Activated naive CD4-positive, alpha-beta T cell treated with anti-CD3 and anti-CD28 coated beads, Interleukin-2, amount 50 U/mL, for 72 hours (primary cell): ENCODE measurements around the gene C16orf95. TPM values are rescaled to one million over a fixed set of nuclear protein-coding genes. Genes with fewer than 3 reads are reported as not detected.

ENCODE experiments used
- ATAC-seq, 2 donors: fragments of 150-1000 bp; cut with Tn5 transposase; 2 replicates each; pipeline ENCODE4 v1.10.0; 2021; ENCODE audit warnings: mild to moderate bottlenecking in 2 of 2, moderate library complexity in 2 of 2
- DNase-seq, 2 donors: peaks; one replicate each; pipeline ENCODE4 v3.0.0; 2021 to 2022; ENCODE audit warnings: low spot score in 2 of 2
- H3K27ac Mint-ChIP-seq, 2 donors: one replicate each; pipeline ENCODE4 v1.8.0; 2022; ENCODE audit warnings: mild to moderate bottlenecking in 2 of 2, mixed read lengths in 2 of 2
- H3K36me3 Mint-ChIP-seq, 2 donors: one replicate each; pipeline ENCODE4 v1.8.0; 2022; ENCODE audit warnings: mixed read lengths in 2 of 2
- H3K9me3 Mint-ChIP-seq, 2 donors: one replicate each; pipeline ENCODE4 v1.8.0; 2022; ENCODE audit warnings: mixed read lengths in 2 of 2
- total RNA-seq, 2 donors: library from RNA; stranded (reverse); gene quantifications; one replicate each; pipeline ENCODE4 v1.2.3, GENCODE V29; 2022

The C16orf95 gene
- total RNA-seq, 2 donors from 2014 or later = 12.2 to 16.9 TPM

GRCh38 chr16:87311387-87311786 lies 5.8 kb downstream of the C16orf95 start:
- Mint-ChIP-seq H3K9me3 (peaks cover 0 to 4% of the 10 kb centered on the region in 2 donors), H3K27ac (no peak overlapping the region), H3K36me3 (peaks cover 5 to 6% of the 10 kb centered on the region in 2 donors)
- no peak for ATAC-seq
- DNase-seq = peak in 1 of 2 donors; percentile 28

DNA sequence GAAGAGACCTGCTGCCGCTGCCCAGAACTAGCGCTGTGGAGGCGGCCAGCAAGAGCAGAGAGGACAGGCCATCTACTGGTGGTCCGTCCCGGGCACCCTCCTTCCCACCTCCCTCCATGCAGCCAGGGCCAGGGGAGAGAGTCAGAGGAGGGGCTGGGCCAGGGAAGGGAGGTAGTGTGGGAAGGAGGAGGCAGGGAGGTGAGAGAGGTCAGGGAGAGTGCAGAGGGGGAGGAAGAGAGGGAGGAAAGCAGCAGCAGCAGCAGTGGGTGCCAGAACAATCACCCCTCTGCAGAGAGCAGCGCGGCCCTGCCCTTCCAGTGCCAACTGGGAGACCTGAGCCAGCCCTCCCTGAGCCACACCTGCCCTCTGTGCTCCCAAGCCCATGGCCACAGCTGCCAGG lies 6.6 kb downstream of the C16orf95 start:
- Mint-ChIP-seq H3K9me3 (peaks cover 0 to 4% of the 10 kb centered on the region in 2 donors), H3K27ac (no peak overlapping the region), H3K36me3 (peaks cover 5 to 6% of the 10 kb centered on the region in 2 donors)
- DNase-seq (peak in 1 of 2 donors; percentile 42), ATAC-seq (no peak)

- peaks cover 5 to 6% of the 10 kb centered on the region in 2 donors for H3K36me3 Mint-ChIP-seq
- no peak overlapping the region for H3K27ac Mint-ChIP-seq
- H3K9me3 Mint-ChIP-seq = peaks cover 0 to 4% of the 10 kb centered on the region in 2 donors
- no peak for ATAC-seq
- no peak for DNase-seq
Observed at GRCh38 chr16:87309620-87310525, 7.3 kb downstream of the C16orf95 start.

- ATAC-seq (peak; percentile 79 to 98), DNase-seq (peak in 1 of 2 donors; percentile 27)
- H3K27ac Mint-ChIP-seq = peak overlapping the region in 1 of 2 donors; percentile 56
- peaks cover 0 to 4% of the 10 kb centered on the region in 2 donors for H3K9me3 Mint-ChIP-seq
- H3K36me3 Mint-ChIP-seq = peaks cover 5 to 6% of the 10 kb centered on the region in 2 donors
Observed at GRCh38 chr16:87308826-87309225, 8.4 kb downstream of the C16orf95 start.

- H3K9me3 Mint-ChIP-seq = peaks cover 0 to 4% of the 10 kb centered on the region in 2 donors
- DNase-seq (no peak), ATAC-seq (no peak)
- H3K36me3 Mint-ChIP-seq = peaks cover 5 to 6% of the 10 kb centered on the region in 2 donors
- H3K27ac Mint-ChIP-seq = no peak overlapping the region
Observed at GRCh38 chr16:87306516-87306915, 10.7 kb downstream of the C16orf95 start.

DNA sequence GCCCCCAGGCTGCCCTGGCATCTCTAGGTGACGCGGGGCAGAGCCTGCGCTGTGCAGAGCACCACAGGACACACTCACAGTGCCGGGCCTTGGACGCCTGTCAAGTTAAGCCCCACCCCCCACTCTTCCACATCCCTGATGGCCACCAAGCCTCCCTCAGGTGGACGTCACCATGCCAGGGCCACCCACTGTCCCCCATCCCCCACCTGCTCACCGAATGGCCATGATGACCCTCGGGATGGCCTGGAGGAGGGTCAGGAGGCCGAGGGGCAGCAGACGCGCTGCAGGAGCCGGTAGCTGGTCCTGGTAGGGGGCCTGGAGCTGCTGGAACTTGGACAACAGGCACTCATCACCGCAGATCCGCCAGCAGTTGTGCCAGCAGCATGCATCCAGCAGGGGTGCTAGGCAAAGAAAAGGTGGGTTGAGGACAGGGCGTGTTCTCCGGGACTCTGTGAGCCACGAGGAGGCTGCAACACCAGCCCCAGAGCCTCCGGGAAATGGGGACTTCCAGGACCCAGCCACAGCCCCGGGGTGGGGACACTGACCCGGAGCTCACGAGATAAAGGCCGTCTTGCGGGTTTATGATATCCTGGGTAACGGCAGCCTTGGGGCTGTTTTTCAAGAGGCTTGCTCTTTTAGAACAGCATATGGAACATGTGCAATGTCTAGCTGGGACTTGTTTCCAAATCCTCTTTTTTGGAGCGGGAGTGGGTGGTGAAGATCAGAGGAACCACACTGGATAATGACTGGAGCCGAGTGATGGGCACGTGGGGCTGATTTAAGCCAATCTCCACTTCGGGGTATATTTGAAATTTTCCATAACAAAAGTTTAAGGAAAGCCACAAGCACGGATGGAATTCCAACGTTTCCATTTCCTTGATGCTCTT lies 11.4 kb downstream of the C16orf95 start:
- peaks cover 0 to 4% of the 10 kb centered on the region in 2 donors for H3K9me3 Mint-ChIP-seq
- no peak for ATAC-seq
- DNase-seq = no peak
- no peak overlapping the region for H3K27ac Mint-ChIP-seq
- peaks cover 5 to 6% of the 10 kb centered on the region in 2 donors for H3K36me3 Mint-ChIP-seq

GRCh38 chr16:87304951-87305350 lies 12.2 kb downstream of the C16orf95 start:
- no peak for DNase-seq
- ATAC-seq = no peak
- peak overlapping the region in 1 of 2 donors; percentile 89 for H3K27ac Mint-ChIP-seq
- H3K9me3 Mint-ChIP-seq = peaks cover 0 to 4% of the 10 kb centered on the region in 2 donors
- H3K36me3 Mint-ChIP-seq = peaks cover 5 to 6% of the 10 kb centered on the region in 2 donors

DNA sequence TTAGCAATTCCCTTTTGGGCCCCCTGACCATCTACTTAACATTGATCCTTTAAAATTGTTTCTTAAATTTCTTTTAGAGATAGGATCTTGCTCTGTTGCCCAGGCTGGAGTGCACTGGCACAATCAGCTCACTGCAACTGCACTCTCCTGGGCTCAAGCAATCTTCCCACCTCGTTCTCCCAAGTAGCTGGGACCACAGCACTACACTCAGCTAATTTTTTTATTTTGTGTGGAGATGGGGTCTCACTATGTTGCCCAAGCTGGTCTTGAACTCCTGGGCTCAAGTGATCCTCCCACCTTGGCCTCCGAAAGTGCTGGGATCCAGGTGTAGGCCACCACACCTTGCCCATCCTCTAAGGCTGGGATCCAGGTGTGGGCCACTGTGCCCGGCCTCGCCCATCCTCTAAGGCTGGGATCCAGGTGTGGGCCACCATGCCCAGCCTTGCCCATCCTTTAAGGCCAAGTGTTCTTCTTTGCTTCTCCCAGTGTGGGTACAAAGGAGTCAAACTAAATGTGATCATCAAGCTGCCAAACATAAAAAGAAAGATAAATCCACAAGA lies 13.2 kb downstream of the C16orf95 start:
- H3K9me3 Mint-ChIP-seq = peaks cover 0 to 4% of the 10 kb centered on the region in 2 donors
- peaks cover 5 to 6% of the 10 kb centered on the region in 2 donors for H3K36me3 Mint-ChIP-seq
- DNase-seq (no peak), ATAC-seq (no peak)
- peak overlapping the region; percentile 44 to 89 for H3K27ac Mint-ChIP-seq

- peaks cover 0 to 4% of the 10 kb centered on the region in 2 donors for H3K36me3 Mint-ChIP-seq
- no peaks in the 10 kb centered on the region for H3K9me3 Mint-ChIP-seq
- H3K27ac Mint-ChIP-seq = peak overlapping the region; percentile 44 to 89
- ATAC-seq (peak; percentile 47 to 84), DNase-seq (no peak)
Observed at GRCh38 chr16:87303431-87303930, 13.7 kb downstream of the C16orf95 start.

DNA sequence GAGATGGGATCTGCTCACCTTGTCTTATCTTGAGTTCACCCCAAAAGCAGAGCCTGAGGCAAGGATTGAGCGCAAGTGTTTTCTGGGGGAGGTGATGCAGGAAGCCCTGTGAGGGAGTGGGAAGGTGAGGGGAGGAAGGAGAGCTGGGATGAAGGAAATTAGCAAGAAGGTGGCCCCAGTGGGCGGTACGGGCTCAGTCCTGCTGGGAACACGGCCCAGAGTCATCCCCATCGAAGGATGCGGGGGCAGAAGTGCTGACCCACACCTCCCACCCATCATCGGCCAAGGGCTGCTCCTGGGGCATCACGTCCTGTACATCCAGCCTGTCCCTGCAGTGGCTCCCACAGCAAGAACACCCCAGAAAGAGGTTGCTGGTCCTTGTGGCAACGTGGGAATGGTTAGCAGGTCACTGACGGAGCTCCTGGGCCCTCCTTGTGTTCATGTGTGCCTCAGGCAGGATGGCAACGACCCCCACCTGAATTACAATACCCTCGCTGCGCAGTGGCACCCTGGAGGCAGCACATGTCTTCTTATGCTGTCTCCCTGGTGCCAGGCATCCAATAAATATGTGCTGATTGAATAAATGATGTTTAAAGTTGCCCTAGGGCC lies 18.2 kb downstream of the C16orf95 start:
- no peak for ATAC-seq
- Mint-ChIP-seq H3K27ac (no peak overlapping the region), H3K9me3 (no peaks in the 10 kb centered on the region), H3K36me3 (peaks cover 0 to 11% of the 10 kb centered on the region in 2 donors)
- DNase-seq = no peak

GRCh38 chr16:87297918-87298631 lies 19.1 kb downstream of the C16orf95 start:
- peaks cover 0 to 11% of the 10 kb centered on the region in 2 donors for H3K36me3 Mint-ChIP-seq

GRCh38 chr16:87297407-87297806 lies 19.8 kb downstream of the C16orf95 start:
- Mint-ChIP-seq H3K36me3 (peaks cover 5 to 16% of the 10 kb centered on the region in 2 donors), H3K27ac (no peak overlapping the region), H3K9me3 (no peaks in the 10 kb centered on the region)
- no peak for DNase-seq
- ATAC-seq = no peak

More at GRCh38 chr16:87297918-87298631, 19.1 kb downstream of the C16orf95 start:
- Mint-ChIP-seq H3K27ac (no peak overlapping the region), H3K9me3 (no peaks in the 10 kb centered on the region)
- ATAC-seq = peak; percentile 29 to 61
- DNase-seq = peak in 1 of 2 donors; percentile 55

DNA sequence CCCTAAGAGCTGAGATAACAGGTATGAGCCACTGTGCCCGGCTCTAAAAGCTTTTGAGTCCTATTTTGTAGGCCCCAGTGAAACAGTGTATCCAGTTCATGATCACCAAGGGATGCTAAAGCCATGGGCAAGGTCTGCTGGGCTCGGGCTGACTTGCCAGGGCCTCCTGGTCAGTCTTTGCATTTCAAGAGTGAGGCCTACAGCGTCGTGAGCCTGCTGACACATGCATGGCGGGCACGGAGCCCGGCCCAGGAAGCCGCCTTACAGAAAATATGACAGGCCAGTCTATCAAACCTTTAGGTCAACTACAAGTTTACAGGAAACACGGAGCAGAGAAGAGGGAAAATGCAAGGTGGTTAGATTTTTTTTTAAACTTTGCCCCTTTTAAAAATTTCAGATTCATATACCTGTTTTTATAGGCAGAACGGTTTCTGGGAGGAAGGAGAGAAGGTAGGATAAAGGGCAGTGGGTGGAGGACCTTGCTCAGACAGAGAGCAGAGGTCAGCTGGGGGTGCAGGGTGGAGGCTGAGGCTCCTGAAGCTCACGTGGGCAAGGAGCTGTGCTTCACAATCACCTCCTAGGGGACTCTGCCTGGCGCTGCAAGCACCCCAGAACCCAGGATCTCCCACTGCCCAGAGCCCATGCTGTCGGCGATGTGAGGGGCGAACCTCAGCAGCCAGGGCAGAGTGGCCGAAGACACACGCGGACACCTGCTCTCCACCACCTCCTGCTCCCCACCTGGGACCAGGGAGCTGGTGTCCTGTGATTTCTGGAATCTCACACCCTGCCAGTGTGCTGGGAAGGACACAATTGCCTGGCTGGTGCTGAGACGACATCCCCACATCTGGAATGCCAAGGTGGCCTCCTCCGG lies 21.3 kb downstream of the C16orf95 start:
- peaks cover 0 to 4% of the 10 kb centered on the region in 2 donors for H3K9me3 Mint-ChIP-seq
- ATAC-seq (no peak), DNase-seq (no peak)
- H3K36me3 Mint-ChIP-seq = peaks cover 10 to 30% of the 10 kb centered on the region in 2 donors
- H3K27ac Mint-ChIP-seq = peak overlapping the region in 1 of 2 donors; percentile 87

DNA sequence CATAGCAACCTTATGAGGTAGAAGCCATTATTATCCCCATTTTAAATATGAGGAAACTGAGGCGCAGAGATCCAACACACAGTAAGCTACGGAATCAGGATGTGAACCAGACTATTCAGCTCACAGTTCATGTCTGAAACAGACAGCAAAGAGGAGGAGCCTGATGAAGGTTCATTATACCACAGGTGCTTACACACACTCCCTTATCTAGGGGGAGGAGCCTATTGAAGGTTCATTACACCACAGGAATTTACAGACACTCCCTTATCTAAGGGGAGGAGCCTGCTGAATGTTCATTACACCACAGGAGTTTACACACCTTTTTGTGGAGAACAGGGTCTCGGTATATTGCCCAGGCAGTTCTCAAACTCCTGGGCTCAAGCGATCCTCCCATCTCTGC lies 21.9 kb downstream of the C16orf95 start:
- Mint-ChIP-seq H3K27ac (no peak overlapping the region), H3K9me3 (peaks cover 0 to 4% of the 10 kb centered on the region in 2 donors), H3K36me3 (peaks cover 10 to 30% of the 10 kb centered on the region in 2 donors)
- ATAC-seq (peak in 1 of 2 donors; percentile 86), DNase-seq (no peak)
